HL-60 (cell line): Measurements from ENCODE around the gene SSBP4.

ENCODE experiments used
- CTCF ChIP-seq: IDR thresholded peaks from one replicate; pipeline ENCODE4 v1.5.1; 2011; ENCODE audit warnings: low read length, control low read depth, inconsistent platforms; ENCODE audit not compliant: insufficient read depth
- POLR2AphosphoS5 ChIP-seq: IDR thresholded peaks from 2 replicates; pipeline ENCODE4 v1.6.1; 2012; ENCODE audit warnings: low read depth
- REST ChIP-seq: IDR thresholded peaks from 2 replicates; pipeline ENCODE4 v1.6.1; 2012; ENCODE audit warnings: low read depth; ENCODE audit not compliant: insufficient replicate concordance

GRCh38 chr19:18474366-18474887, 55.2 kb downstream of the SSBP4 start:
- TF ChIP-seq CTCF, result no peak
- TF ChIP-seq POLR2AphosphoS5, result no peak
- TF ChIP-seq REST, result no peak
